ENCODE results near the gene PGLYRP1. TPM values are rescaled to one million over a fixed set of nuclear protein-coding genes. Genes with fewer than 3 reads are reported as not detected.

Gene PGLYRP1
- total RNA-seq, result 0.59 TPM
- long read RNA-seq, partial matches to known transcripts, result 0 of 3 reads
- long read RNA-seq, other reads (novel, unspliced or antisense), result 3 of 3 reads

DNA sequence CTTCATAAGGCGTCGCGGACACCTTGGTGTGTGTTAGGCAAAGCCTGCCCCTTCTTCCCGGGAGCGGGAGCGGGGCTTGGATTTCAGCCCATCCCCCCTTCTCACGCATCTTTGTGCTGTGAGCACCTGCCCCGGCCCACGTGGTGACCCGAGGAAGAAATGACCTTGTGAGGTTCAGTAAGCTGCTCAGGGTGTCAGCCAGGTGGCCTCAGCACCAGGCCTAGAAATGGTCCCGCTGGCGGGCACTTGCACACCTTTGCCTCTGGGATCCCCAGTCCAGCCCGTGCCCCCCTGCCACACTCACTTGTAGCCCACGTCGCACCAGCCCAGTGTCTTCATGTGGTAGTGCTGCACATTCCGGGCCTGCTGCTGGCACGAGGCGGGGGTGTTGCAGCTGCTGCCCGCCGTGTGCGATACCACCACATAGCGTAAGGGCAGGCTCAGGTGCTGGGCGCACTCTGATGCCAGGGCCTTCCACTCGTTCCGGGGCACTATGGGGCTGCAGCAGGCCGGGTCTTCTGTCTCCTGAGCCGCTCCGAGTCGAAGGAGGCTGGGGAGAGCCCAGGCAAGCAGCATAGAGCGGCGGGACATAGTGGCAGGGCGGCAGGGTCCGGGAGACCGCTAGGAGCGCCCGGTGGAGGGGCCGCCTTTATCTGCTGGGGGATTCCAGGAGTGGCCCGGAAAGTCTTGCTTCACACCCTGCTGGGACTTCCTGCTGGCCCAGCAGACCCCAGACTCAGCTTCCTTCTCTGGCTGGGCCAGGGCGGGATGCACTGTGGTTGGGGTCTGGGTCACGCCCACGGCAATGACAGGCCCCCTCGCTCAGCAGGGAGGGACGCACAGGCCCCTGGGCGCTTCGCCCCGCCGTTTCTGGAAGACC, at the start of gene PGLYRP1:
Gene PGLYRP1, minus strand, starts transcription at position 623 of the 880 bp plus-strand sequence. Its CDS starts 32 bp downstream, at position 591.
- intact Hi-C loops (cut with DNase I), result no loop called here
- no peak for DNase-seq (ENCODE audit: low spot score)

DNA sequence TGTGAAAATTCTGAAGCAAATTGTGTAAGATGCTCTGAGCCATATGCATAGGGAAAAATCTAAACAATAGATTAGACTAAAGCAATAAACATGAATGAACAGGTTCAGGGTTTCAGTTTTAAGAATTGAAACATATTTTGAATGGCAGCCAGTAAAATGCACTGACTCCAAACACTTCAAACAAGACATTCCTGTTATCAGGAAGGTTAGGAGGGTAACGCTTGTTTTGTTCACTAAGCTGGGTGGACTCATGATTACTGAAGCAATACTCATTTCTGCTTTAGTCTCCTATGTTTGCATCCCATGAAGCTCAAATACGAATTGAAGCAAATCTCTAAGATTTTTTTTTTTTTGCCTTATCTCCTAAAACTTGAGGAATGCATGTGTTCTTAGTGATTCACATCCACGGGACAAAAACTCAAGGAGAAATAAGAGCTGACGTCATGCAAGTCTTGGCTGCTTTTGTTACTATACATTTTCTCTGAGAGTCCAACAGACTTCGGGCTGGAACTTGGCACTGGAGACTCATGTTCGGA, 47.0 kb upstream of the PGLYRP1 start:
- intact Hi-C loops (cut with DNase I), result no loop called here
- no peak for DNase-seq (ENCODE audit: low spot score)

DNA sequence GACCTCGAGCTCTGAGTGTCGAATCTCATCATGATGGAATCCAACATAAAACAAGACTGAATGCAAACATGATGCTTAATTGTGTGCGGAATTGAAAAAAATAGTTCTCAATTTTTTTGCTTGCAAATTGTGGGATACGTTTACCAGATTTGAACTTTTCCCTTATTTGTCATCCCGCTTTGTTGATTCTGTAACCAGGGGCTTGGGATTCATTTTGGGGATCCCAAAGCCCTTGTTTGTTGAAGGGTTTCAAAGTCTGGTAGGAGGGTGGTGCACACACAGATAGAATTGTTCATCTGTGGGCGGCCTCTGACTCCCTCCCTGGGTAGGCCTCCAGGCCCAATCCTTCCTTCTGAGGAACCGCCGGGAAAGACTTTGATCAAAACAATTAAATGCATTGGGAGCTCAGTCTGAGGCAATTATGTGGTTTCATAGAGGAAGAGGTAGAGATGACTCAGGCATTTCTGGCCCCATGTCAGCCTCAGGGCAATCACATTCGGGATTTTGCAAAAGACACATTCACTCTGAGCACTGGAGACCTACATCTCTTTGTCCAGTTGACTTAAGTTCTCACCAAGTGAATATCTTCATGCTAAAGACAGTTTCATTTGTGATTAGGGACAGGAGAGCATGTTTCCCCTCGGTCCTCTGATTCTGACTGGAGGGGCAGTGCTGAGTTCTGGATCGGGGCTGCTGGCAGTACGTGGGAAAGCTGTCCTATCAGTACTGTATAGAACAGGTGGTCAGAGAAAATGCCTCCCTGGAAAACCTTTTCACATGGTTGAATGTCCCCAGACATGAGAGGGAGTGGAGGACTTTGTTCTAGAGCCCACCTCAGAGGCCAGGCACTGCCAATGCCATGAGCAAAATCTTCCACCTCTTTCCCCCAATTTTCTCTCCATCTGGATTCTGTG, 45.7 kb upstream of the PGLYRP1 start:
- no peak for DNase-seq (ENCODE audit: low spot score)
- intact Hi-C loops (cut with DNase I), result no loop called here

DNA sequence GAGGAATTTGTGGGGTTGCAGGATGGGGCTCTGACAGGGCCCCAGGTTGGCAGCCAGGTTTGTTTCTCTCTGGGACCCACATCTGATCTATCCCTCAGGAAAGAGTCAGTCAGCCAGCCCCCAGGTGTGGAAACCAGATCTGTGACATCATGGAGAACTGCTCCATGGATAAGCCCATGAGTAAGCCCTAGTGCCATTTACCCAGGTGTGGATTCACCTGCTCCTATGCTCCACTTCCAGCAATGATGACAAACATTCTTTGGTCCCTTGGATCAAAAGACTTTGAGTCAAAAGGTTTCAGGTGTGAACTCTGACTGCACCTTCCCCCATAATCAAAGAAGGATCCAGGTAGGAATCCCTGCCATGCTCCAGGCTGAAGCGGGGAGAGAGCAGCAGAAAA, 44.8 kb upstream of the PGLYRP1 start:
- intact Hi-C loops (cut with DNase I), result no loop called here
- DNase-seq (ENCODE audit: low spot score), result no peak

- intact Hi-C loops (cut with DNase I), result no loop called here
- DNase-seq (ENCODE audit: low spot score), result no peak
These were observed 43.6 kb upstream of the PGLYRP1 start for GRCh38 chr19:46066471-46066870.

GRCh38 chr19:46065486-46066071, 42.7 kb upstream of the PGLYRP1 start:
- intact Hi-C loops (cut with DNase I), result no loop called here

GRCh38 chr19:46063201-46063600, 40.3 kb upstream of the PGLYRP1 start:
- DNase-seq (ENCODE audit: low spot score), result no peak
- intact Hi-C loops (cut with DNase I), result no loop called here

More at GRCh38 chr19:46065486-46066071, 42.7 kb upstream of the PGLYRP1 start:
- DNase-seq (ENCODE audit: low spot score), result no peak

DNA sequence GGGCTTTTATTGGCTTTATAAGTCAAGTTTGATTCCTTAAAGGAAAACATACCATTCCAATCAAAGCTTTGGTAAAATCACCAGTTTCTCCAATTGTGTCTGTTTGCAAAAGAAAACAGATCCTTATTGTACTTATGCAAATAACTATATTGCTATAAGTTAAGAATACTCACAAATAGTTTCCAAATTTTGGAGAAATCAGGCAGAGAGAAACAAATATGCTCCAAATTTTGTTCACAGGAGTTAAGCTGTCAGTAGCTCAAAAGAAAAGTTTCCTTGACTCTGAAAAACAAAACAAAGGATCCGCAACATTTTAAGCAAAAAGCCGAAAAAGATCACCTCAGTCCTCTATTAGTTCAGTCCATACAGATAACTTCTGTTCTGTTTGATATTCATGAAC, 37.2 kb upstream of the PGLYRP1 start:
- no peak for DNase-seq (ENCODE audit: low spot score)
- intact Hi-C loops (cut with DNase I), result no loop called here

GRCh38 chr19:46058778-46059177, 35.9 kb upstream of the PGLYRP1 start:
- DNase-seq (ENCODE audit: low spot score), result no peak
- intact Hi-C loops (cut with DNase I), result no loop called here

- DNase-seq (ENCODE audit: low spot score), result no peak
- intact Hi-C loops (cut with DNase I), result no loop called here
These were observed 33.7 kb upstream of the PGLYRP1 start for GRCh38 chr19:46056536-46056935.

DNA sequence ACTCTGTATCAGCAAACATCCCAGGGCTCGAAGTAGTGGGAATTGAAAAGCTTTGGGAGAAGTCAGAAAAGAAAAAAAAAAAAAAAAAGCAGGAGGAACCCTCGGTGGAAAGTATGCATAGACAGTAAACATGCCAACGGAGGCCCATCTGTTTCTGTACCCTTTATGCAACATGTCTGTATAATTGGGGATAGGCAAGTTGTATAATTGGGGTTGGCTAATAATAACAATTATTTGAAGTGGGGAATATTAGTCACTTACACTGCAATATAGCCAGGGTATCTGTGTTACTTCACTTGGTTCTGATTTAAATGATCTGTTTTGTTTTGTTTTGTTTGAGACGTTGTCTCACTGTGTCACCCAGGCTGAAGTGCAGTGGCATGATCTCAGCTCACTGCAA, 30.0 kb upstream of the PGLYRP1 start:
- intact Hi-C loops (cut with DNase I), result no loop called here
- no peak for DNase-seq (ENCODE audit: low spot score)

DNA sequence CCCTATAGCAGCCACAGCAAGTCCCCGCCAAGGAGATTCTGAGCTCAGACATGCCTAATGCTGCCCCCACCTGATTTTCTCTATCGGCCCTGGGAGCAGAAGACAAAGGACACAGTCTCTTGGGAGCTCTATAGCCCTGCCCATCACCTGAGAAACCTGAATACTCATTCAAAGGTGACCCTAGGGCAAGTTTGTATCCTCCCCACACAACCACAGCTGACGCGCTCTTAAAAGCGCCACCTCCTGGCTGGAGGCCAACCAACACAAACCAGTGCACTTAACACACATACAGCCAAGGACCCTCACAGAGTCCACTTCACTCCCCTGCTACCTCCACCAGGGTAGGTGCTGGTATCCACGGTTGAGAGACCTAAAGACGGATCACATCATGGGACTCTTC, 26.7 kb upstream of the PGLYRP1 start:
- intact Hi-C loops (cut with DNase I), result no loop called here
- DNase-seq (ENCODE audit: low spot score), result no peak

DNA sequence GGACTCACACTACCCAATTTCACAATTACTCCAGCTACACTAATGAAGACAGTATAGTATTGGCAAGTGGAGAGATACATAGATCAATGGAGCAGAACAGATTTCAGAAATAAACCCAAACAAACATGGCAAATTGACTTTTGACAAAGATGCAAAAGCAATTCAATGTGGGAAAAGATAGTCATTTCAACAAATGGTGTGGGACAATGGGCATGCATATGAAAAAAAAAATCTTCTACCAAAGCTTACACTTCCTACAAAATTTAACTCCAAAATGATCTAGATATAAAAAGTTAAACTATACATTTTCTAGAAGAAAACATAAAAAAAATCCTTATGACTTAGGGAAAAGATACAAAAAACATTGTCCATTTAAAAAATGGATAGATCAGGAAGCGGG, 20.7 kb upstream of the PGLYRP1 start:
- intact Hi-C loops (cut with DNase I), result no loop called here
- DNase-seq (ENCODE audit: low spot score), result no peak

DNA sequence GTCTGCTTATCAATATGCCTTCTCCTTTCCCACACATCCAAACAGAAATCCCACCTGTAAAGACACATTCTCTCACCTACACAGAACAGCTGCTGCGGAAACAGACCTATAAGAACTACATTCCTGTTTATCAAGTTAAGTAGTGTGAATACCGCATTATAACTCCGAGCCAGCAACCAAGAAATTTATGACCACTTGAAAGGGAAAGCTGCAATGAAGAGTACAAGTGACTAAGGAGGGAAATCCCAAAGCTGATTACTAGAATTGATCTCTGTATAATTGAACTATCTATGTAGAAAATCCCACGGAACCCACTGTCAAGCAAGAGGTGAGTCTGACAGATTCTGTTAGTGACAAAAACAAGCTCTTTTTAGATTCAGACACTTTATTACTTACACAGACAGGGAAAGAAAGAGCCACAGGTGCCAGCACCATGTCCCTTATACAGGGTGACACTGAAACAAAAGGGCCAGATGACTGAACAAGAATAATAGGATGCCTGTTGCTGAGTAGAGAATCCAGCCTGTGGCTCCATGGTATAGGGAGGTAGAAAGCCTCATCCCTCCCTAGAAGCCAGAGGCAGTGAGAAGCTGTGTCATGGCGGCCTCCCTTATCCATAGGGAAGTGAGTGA, 19.5 kb upstream of the PGLYRP1 start:
- intact Hi-C loops (cut with DNase I), result no loop called here
- no peak for DNase-seq (ENCODE audit: low spot score)

DNA sequence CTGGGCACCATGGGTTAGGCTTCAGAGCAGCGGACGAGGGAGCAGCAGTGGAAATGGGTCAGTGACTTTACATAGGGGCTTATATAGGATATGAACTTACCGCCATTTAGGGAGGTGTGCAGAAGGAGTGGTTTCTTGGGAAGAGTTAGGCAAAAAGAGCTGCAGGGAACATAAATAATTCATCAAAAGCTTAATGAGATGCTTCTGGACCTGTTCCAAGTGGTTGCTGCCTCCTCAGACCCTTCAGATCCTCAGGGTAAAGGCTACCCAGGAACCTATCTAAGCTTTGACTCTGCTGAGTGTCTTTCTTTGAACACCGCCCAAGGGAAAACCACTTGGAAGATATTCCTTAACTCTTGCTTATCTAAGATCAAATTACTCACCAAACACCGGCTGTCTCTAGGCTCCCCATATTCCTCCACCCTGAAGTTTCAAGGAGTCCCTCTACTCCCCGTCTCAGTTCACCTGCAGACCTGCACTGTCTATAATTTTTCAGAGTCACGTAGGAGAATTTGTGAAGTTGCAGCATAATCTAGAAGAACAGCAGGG, 18.2 kb upstream of the PGLYRP1 start, which contains the start of gene IGFL4:
Gene IGFL4, minus strand, starts transcription at position 51 of the 549 bp plus-strand sequence. Its CDS starts 40 bp downstream, at position 11.
- intact Hi-C loops (cut with DNase I), result no loop called here
- no peak for DNase-seq (ENCODE audit: low spot score)

- intact Hi-C loops (cut with DNase I), result no loop called here
- no peak for DNase-seq (ENCODE audit: low spot score)
These were observed 17.3 kb upstream of the PGLYRP1 start for GRCh38 chr19:46040125-46040524.

GRCh38 chr19:46036744-46037128, 13.9 kb upstream of the PGLYRP1 start:
- intact Hi-C loops (cut with DNase I), result no loop called here

DNA sequence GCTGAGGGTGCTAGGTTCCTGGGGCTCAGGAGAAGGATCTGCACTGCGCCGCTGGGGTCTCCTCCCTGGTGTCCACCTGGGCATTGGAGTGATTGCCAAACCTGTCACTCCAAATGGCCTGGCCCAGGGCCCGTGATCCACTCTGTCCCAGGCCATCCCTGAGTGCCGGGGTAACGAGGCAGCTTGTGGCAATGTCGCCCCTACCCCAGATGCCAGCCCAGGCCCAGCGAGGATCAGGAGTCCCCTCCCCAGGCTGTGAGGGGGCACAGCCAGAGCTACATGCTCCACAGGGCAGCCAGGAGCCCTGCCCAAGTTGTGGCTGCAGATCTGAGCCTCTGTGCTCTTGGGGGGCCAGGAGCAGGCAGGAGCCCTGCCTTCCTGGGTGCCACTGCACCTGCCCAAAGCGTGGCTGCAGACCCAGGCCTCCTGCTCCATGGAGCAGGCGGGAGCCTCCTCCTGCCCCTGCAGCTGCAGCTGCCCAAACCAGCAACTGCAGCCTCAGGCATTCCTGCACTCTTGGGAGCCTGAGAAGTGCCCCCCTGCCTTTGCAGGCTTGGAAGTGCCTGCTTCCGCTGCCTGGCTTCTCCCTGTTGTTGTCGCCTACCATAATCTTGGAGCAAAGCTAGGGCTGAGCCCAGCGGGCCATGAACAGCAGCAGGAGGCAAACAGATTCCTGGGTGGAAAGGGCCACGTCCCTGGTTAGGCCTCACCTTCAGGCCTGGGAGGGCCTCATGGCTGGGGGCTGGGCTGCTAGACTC, 13.3 kb upstream of the PGLYRP1 start:
- DNase-seq (ENCODE audit: low spot score), result no peak
- intact Hi-C loops (cut with DNase I), result no loop called here

More at GRCh38 chr19:46036744-46037128, 13.9 kb upstream of the PGLYRP1 start:
- no peak for DNase-seq (ENCODE audit: low spot score)
